IMR-90 (cell line): ENCODE results near the gene FBXW8.

Experiments
- BHLHE40 ChIP-seq: fragments of 150-350 bp; IDR thresholded peaks from 2 replicates; pipeline ENCODE4 v1.6.1; 2016; ENCODE audit warnings: mild to moderate bottlenecking, low read depth, low read length
- CEBPB ChIP-seq: IDR thresholded peaks from 2 replicates; pipeline ENCODE4 v1.6.1; 2012; ENCODE audit warnings: low read depth, low read length, improper control_type of control experiment
- CHD1 ChIP-seq: IDR thresholded peaks from 2 replicates; pipeline ENCODE4 v1.6.1; 2012; ENCODE audit warnings: low read depth, low read length, improper control_type of control experiment
- CTCF ChIP-seq: conservative IDR thresholded peaks from 2 replicates; pipeline ENCODE4 v1.5.1; 2012; ENCODE audit warnings: mild to moderate bottlenecking, low read depth, low read length, improper control_type of control experiment
- ELK1 ChIP-seq: fragments of 150-350 bp; IDR thresholded peaks from 2 replicates; pipeline ENCODE4 v1.6.1; 2016; ENCODE audit warnings: low read depth, mild to moderate bottlenecking, low read length, moderate library complexity, borderline replicate concordance
- FOS ChIP-seq: fragments of 150-350 bp; IDR thresholded peaks from 2 replicates; pipeline ENCODE4 v1.6.1; 2016; ENCODE audit warnings: low read depth, low read length
- MAFK ChIP-seq: IDR thresholded peaks from 2 replicates; pipeline ENCODE4 v1.6.1; 2012; ENCODE audit warnings: low read depth, low read length, improper control_type of control experiment
- MXI1 ChIP-seq: IDR thresholded peaks from 2 replicates; pipeline ENCODE4 v1.6.1; 2012; ENCODE audit warnings: low read depth, mild to moderate bottlenecking, low read length, moderate library complexity, borderline replicate concordance
- NFE2L2 ChIP-seq: fragments of 150-350 bp; IDR thresholded peaks from 2 replicates; pipeline ENCODE4 v1.6.1; 2016; ENCODE audit warnings: low read depth, mild to moderate bottlenecking, low read length
- POLR2A ChIP-seq: IDR thresholded peaks from 2 replicates; pipeline ENCODE4 v1.6.1; 2012; ENCODE audit warnings: mild to moderate bottlenecking, low read depth, low read length
- RAD21 ChIP-seq: IDR thresholded peaks from 2 replicates; pipeline ENCODE4 v1.6.1; 2012; ENCODE audit warnings: low read length, improper control_type of control experiment
- RFX5 ChIP-seq: IDR thresholded peaks from 2 replicates; pipeline ENCODE4 v1.8.0; 2012; ENCODE audit warnings: low read depth, mild to moderate bottlenecking, low read length, moderate library complexity
- SMC3 ChIP-seq: fragments of 150-350 bp; IDR thresholded peaks from 2 replicates; pipeline ENCODE4 v1.6.1; 2016; ENCODE audit warnings: low read depth, mild to moderate bottlenecking, antibody characterized with exemption, low read length, moderate library complexity
- TF ChIP-seq, protein P1 (sequence below): fragments of 150-350 bp; IDR thresholded peaks from 2 replicates; pipeline ENCODE4 v1.6.1; 2017; ENCODE audit warnings: mild to moderate bottlenecking, antibody characterized with exemption, low read length, low read depth

- TF ChIP-seq CTCF (no peak), POLR2A (no peak), FOS (no peak), NFE2L2 (no peak), ELK1 (no peak), RAD21 (no peak), SMC3 (no peak), BHLHE40 (no peak), RFX5 (no peak), CEBPB (no peak), MXI1 (no peak), CHD1 (no peak), MAFK (no peak)
- TF ChIP-seq, protein P1, sequence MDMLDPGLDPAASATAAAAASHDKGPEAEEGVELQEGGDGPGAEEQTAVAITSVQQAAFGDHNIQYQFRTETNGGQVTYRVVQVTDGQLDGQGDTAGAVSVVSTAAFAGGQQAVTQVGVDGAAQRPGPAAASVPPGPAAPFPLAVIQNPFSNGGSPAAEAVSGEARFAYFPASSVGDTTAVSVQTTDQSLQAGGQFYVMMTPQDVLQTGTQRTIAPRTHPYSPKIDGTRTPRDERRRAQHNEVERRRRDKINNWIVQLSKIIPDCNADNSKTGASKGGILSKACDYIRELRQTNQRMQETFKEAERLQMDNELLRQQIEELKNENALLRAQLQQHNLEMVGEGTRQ, result no peak
Observed at GRCh38 chr12:117015811-117016210, 105.1 kb downstream of the FBXW8 start.
